WTC11 (cell line): ENCODE measurements around the gene KRT86. TPM values are rescaled to one million over a fixed set of nuclear protein-coding genes. Genes with fewer than 3 reads are reported as not detected.

Source experiments
- ATAC-seq: fragments of 200-7000 bp; cut with Tn5 transposase; 2 replicates; pipeline ENCODE4 v1.10.0; 2021; ENCODE audit warnings: mild to moderate bottlenecking, moderate library complexity
- CTCF ChIA-PET: fragments of 300-600 bp; sonication (Branson Sonifier 250); formaldehyde crosslinking; loops from one replicate; lab custom pipeline; 2021; ENCODE audit warnings: antibody characterized with exemption; lab: Charles Lee
- POLR2A ChIA-PET: fragments of 350-600 bp; sonication (Branson Sonifier 250); formaldehyde crosslinking; loops from one replicate; lab custom pipeline; 2021; ENCODE audit warnings: antibody characterized with exemption; lab: Charles Lee
- DNase-seq: peaks from one replicate; pipeline ENCODE4 v3.0.0; 2021; ENCODE audit warnings: low spot score
- H3K27ac Mint-ChIP-seq: 2 replicates; pipeline ENCODE4 v1.8.0; 2021; ENCODE audit warnings: mixed read lengths
- H3K27me3 Mint-ChIP-seq: 2 replicates; pipeline ENCODE4 v1.8.0; 2021; ENCODE audit warnings: low read depth, mild to moderate bottlenecking, moderate library complexity, mixed read lengths
- H3K36me3 Mint-ChIP-seq: 2 replicates; pipeline ENCODE4 v1.8.0; 2021; ENCODE audit warnings: mixed read lengths
- H3K4me1 Mint-ChIP-seq: 2 replicates; pipeline ENCODE4 v1.8.0; 2022; ENCODE audit warnings: mixed read lengths
- H3K4me3 Mint-ChIP-seq: 2 replicates; pipeline ENCODE4 v1.8.0; 2021; ENCODE audit warnings: mild to moderate bottlenecking, moderate library complexity, mixed read lengths
- H3K9me3 Mint-ChIP-seq: 2 replicates; pipeline ENCODE4 v1.8.0; 2021; ENCODE audit warnings: mixed read lengths
- AFF4 ChIP-seq: sonication (generic); formaldehyde crosslinking; IDR thresholded peaks from 2 replicates; pipeline ENCODE4 v1.8.1; 2023; ENCODE audit warnings: mild to moderate bottlenecking, missing genetic modification reagents, borderline replicate concordance
- ATF2 ChIP-seq: sonication (generic); formaldehyde crosslinking; IDR thresholded peaks from 2 replicates; pipeline ENCODE4 v1.8.1; 2022; ENCODE audit warnings: low read depth, missing genetic modification reagents, borderline replicate concordance
- CBFB ChIP-seq: sonication (generic); formaldehyde crosslinking; IDR thresholded peaks from 2 replicates; pipeline ENCODE4 v1.8.1; 2022; ENCODE audit warnings: mild to moderate bottlenecking, low read depth, missing genetic modification reagents
- CREM ChIP-seq: sonication (generic); formaldehyde crosslinking; IDR thresholded peaks from 2 replicates; pipeline ENCODE4 v1.8.1; 2022; ENCODE audit warnings: mild to moderate bottlenecking, missing genetic modification reagents, moderate library complexity
- ELF4 ChIP-seq: sonication (generic); formaldehyde crosslinking; IDR thresholded peaks from 2 replicates; pipeline ENCODE4 v1.8.1; 2022; ENCODE audit warnings: low read depth, mild to moderate bottlenecking, moderate library complexity, missing genetic modification reagents
- EMX1 ChIP-seq: fragments of 250-450 bp; sonication (Bioruptor Pico); IDR thresholded peaks from 2 replicates; pipeline ENCODE4 v1.8.0; 2021; ENCODE audit warnings: mild to moderate bottlenecking
- FOXK1 ChIP-seq: sonication (generic); formaldehyde crosslinking; IDR thresholded peaks from 2 replicates; pipeline ENCODE4 v1.8.0; 2022; ENCODE audit warnings: mild to moderate bottlenecking, moderate library complexity, missing genetic modification reagents
- FOXP1 ChIP-seq: sonication (generic); formaldehyde crosslinking; IDR thresholded peaks from 2 replicates; pipeline ENCODE4 v1.8.0; 2022; ENCODE audit warnings: missing genetic modification reagents, mild to moderate bottlenecking, moderate library complexity, borderline replicate concordance
- GRHL2 ChIP-seq: fragments of 250-450 bp; sonication (Bioruptor Pico); IDR thresholded peaks from 2 replicates; pipeline ENCODE4 v1.8.0; 2022; ENCODE audit warnings: mild to moderate bottlenecking, moderate library complexity; ENCODE audit not compliant: insufficient replicate concordance, severe bottlenecking
- RELA ChIP-seq: sonication (generic); formaldehyde crosslinking; IDR thresholded peaks from 2 replicates; pipeline ENCODE4 v1.8.1; 2022; ENCODE audit warnings: missing genetic modification reagents, mild to moderate bottlenecking, borderline replicate concordance
- TCF7 ChIP-seq: sonication (generic); formaldehyde crosslinking; IDR thresholded peaks from 2 replicates; pipeline ENCODE4 v1.8.0; 2022; ENCODE audit warnings: mild to moderate bottlenecking, low read depth, missing genetic modification reagents, moderate library complexity
- TP53 ChIP-seq: sonication (generic); formaldehyde crosslinking; IDR thresholded peaks from 2 replicates; pipeline ENCODE4 v1.8.1; 2023; ENCODE audit warnings: mild to moderate bottlenecking, missing genetic modification reagents
- USF1 ChIP-seq: sonication (generic); formaldehyde crosslinking; IDR thresholded peaks from 2 replicates; pipeline ENCODE4 v1.8.0; 2022; ENCODE audit warnings: mild to moderate bottlenecking, missing genetic modification reagents
- ZNF138 ChIP-seq: sonication (generic); formaldehyde crosslinking; conservative IDR thresholded peaks from 2 replicates; pipeline ENCODE4 v1.8.1; 2022; ENCODE audit warnings: mild to moderate bottlenecking, moderate library complexity, missing genetic modification reagents
- ZNF219 ChIP-seq: sonication (generic); formaldehyde crosslinking; IDR thresholded peaks from 2 replicates; pipeline ENCODE4 v1.8.0; 2023; ENCODE audit warnings: missing genetic modification reagents, mild to moderate bottlenecking, borderline replicate concordance
- ZNF232 ChIP-seq: sonication (generic); formaldehyde crosslinking; IDR thresholded peaks from 2 replicates; pipeline ENCODE4 v1.8.0; 2022; ENCODE audit warnings: mild to moderate bottlenecking, missing genetic modification reagents
- ZNF396 ChIP-seq: fragments of 250-450 bp; sonication (Bioruptor Pico); IDR thresholded peaks from 2 replicates; pipeline ENCODE4 v1.8.0; 2021; ENCODE audit warnings: mild to moderate bottlenecking, moderate library complexity, borderline replicate concordance
- ZNF532 ChIP-seq: fragments of 250-450 bp; sonication (Bioruptor Pico); IDR thresholded peaks from 2 replicates; pipeline ENCODE4 v1.9.0; 2021; ENCODE audit warnings: mild to moderate bottlenecking, borderline replicate concordance
- ZNF671 ChIP-seq: fragments of 250-450 bp; sonication (Bioruptor Pico); IDR thresholded peaks from 2 replicates; pipeline ENCODE4 v1.8.0; 2021; ENCODE audit warnings: mild to moderate bottlenecking
- total RNA-seq: library from RNA; stranded (reverse); gene quantifications from 3 replicates; pipeline ENCODE4 v1.2.3, GENCODE V29; 2021

Gene KRT86
- total RNA-seq, 1 experiment from 2014 or later, result 0.11 TPM

GRCh38 chr12:52235822-52236361 is 38.6 kb upstream of the KRT86 start:
- Mint-ChIP-seq H3K27me3 (peaks cover 45% of the 10 kb centered on the region), H3K36me3 (no peaks in the 10 kb centered on the region), H3K4me3 (no peak overlapping the region), H3K27ac (no peak overlapping the region), H3K9me3 (no peaks in the 10 kb centered on the region), H3K4me1 (peaks cover 59% of the 10 kb centered on the region)
- no peak for DNase-seq
- TF ChIP-seq FOXK1 (CRISPR knock-in tag) (no peak), TP53 (CRISPR knock-in tag) (no peak), RELA (CRISPR knock-in tag) (no peak), GRHL2 (CRISPR knock-in tag) (no peak), FOXP1 (CRISPR knock-in tag) (no peak), ZNF138 (CRISPR knock-in tag) (no peak), CREM (CRISPR knock-in tag) (no peak), CBFB (CRISPR knock-in tag) (no peak), ZNF232 (CRISPR knock-in tag) (no peak), ZNF532 (no peak), TCF7 (no peak), ELF4 (CRISPR knock-in tag) (no peak), ATF2 (CRISPR knock-in tag) (no peak), AFF4 (no peak), ZNF219 (no peak), ZNF671 (CRISPR knock-in tag) (no peak), USF1 (CRISPR knock-in tag) (no peak), ZNF396 (no peak), EMX1 (CRISPR knock-in tag) (no peak)
- no peak for ATAC-seq
- CTCF ChIA-PET, result interaction anchor here (1.3 to 5.9 kb wide), 4 partner anchors 14 to 83 kb away, joined by 3 to 56 read pairs (median 19); no protein-coding TSS in a partner anchor
- POLR2A ChIA-PET, result interaction anchor here (0.6 kb wide), 2 partner anchors 36 to 71 kb away, joined by 3 read pairs; no protein-coding TSS in a partner anchor
